HT1080 (cell line): ENCODE results near the gene ZNF69. TPM values are rescaled to one million over a fixed set of nuclear protein-coding genes. Genes with fewer than 3 reads are reported as not detected.

Source experiments
- DNase-seq: peaks from one replicate; pipeline ENCODE4 v3.0.0-alpha.2; 2015; ENCODE audit warnings: low read depth
- total RNA-seq: library from RNA; depleted of rRNA; stranded (reverse); fragments of >200 nt; shearing (Covaris generic); gene quantifications from 2 replicates; pipeline ENCODE4 v1.2.3, GENCODE V29; 2014; rRNA removed

ZNF69 gene
- total RNA-seq, 1 experiment from 2014 or later = not detected

DNA sequence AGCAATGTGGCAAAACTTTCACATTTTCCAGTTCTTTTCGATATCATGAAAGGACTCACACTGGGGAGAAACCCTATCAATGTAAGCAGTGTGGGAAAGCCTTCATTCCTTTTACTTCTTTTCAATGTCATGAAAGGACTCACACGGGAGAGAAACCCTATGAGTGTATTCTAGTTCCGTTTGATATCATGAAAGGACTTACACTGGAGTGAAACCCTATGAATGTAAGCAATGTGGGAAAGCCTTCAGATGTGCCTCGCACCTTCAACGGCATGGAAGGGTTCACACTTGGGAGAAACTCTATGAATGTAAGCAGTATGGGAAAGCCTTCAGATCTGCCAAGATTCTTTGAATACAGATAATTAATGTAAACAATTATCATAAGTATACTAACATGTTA, 62.7 kb downstream of the ZNF69 start:
- no peak for DNase-seq

Other genes with a start within 250 kb of the ZNF69 start
- gene ZNF823, start 148.8 kb upstream of the ZNF69 start, total RNA-seq = 2.7 and 4.1 TPM in 2 replicates
- 2.8 and 3.0 TPM in 2 replicates for gene ZNF441, start 120.8 kb upstream of the ZNF69 start, total RNA-seq
- gene ZNF491, start 89.3 kb upstream of the ZNF69 start, total RNA-seq = 0.03 TPM in 1 of 2 replicates, not detected in the other
- gene ZNF440, start 73.5 kb upstream of the ZNF69 start, total RNA-seq = 6.1 and 7.8 TPM in 2 replicates
- not detected in 2 replicates for gene ZNF439, start 39.1 kb upstream of the ZNF69 start, total RNA-seq
- 6.8 and 7.0 TPM in 2 replicates for gene ZNF700, start 37.3 kb downstream of the ZNF69 start, total RNA-seq
- not detected in 2 replicates for gene ZNF763, start 77.3 kb downstream of the ZNF69 start, total RNA-seq
- gene ZNF433, start 147.9 kb downstream of the ZNF69 start, total RNA-seq = 0.37 TPM in 1 of 2 replicates, not detected in the other
- gene ZNF878, start 165.2 kb downstream of the ZNF69 start, total RNA-seq = not detected in 2 replicates
- gene ZNF844, start 176.9 kb downstream of the ZNF69 start, total RNA-seq = 0.02 TPM in 1 of 2 replicates, not detected in the other